Osteocyte (in vitro differentiated cells): Measurements from ENCODE around the gene BORCS6. TPM values are rescaled to one million over a fixed set of nuclear protein-coding genes. Genes with fewer than 3 reads are reported as not detected.

ENCODE experiments used
- DNase-seq: peaks from one replicate; pipeline ENCODE4 v3.0.0; 2021; ENCODE audit warnings: mixed read lengths; ENCODE audit not compliant: unreplicated experiment; ENCODE audit errors: extremely low spot score
- H3K27ac Mint-ChIP-seq: one replicate; pipeline ENCODE4 v1.8.0; 2021; ENCODE audit warnings: mild to moderate bottlenecking, mixed read lengths; ENCODE audit not compliant: unreplicated experiment
- H3K27me3 Mint-ChIP-seq: one replicate; pipeline ENCODE4 v1.8.0; 2021; ENCODE audit warnings: mixed read lengths; ENCODE audit not compliant: unreplicated experiment
- H3K36me3 Mint-ChIP-seq: one replicate; pipeline ENCODE4 v1.8.0; 2021; ENCODE audit warnings: mixed read lengths; ENCODE audit not compliant: unreplicated experiment
- H3K4me1 Mint-ChIP-seq: one replicate; pipeline ENCODE4 v1.8.0; 2021; ENCODE audit warnings: mixed read lengths; ENCODE audit not compliant: unreplicated experiment
- H3K4me3 Mint-ChIP-seq: one replicate; pipeline ENCODE4 v1.8.0; 2021; ENCODE audit warnings: mild to moderate bottlenecking, moderate library complexity, mixed read lengths; ENCODE audit not compliant: unreplicated experiment
- H3K9me3 Mint-ChIP-seq: one replicate; pipeline ENCODE4 v1.8.0; 2021; ENCODE audit warnings: mixed read lengths; ENCODE audit not compliant: unreplicated experiment
- CTCF ChIP-seq: fragments of 200-600 bp; sonication (generic); IDR thresholded peaks from 2 replicates; pipeline ENCODE4 v1.5.0; 2021; ENCODE audit warnings: antibody characterized with exemption, mild to moderate bottlenecking, moderate library complexity
- total RNA-seq: library from RNA; stranded (reverse); gene quantifications from 2 replicates; pipeline ENCODE4 v1.2.1, GENCODE V29; 2021

The BORCS6 gene
- total RNA-seq, 1 donor from 2014 or later, result 6.2 TPM

- no peaks in the 10 kb centered on the region for H3K9me3 Mint-ChIP-seq
- TF ChIP-seq CTCF, result no peak
- H3K27me3 Mint-ChIP-seq, result no peaks in the 10 kb centered on the region
- no peak for DNase-seq
- H3K4me1 Mint-ChIP-seq, result peaks cover 45% of the 10 kb centered on the region
- H3K4me3 Mint-ChIP-seq, result no peak overlapping the region
- H3K27ac Mint-ChIP-seq, result peak overlapping the region; percentile 60
- H3K36me3 Mint-ChIP-seq, result peaks cover 11% of the 10 kb centered on the region
Measured at GRCh38 chr17:8159459-8160223, 30.3 kb downstream of the BORCS6 start.

- Mint-ChIP-seq H3K4me1 (peaks cover 43% of the 10 kb centered on the region), H3K36me3 (peaks cover 11% of the 10 kb centered on the region), H3K27ac (peak overlapping the region; percentile 87), H3K9me3 (no peaks in the 10 kb centered on the region), H3K4me3 (peak overlapping the region; percentile 35), H3K27me3 (no peaks in the 10 kb centered on the region)
- no peak for TF ChIP-seq CTCF
- DNase-seq, result no peak
Measured at GRCh38 chr17:8159032-8159400, 31.0 kb downstream of the BORCS6 start.

DNA sequence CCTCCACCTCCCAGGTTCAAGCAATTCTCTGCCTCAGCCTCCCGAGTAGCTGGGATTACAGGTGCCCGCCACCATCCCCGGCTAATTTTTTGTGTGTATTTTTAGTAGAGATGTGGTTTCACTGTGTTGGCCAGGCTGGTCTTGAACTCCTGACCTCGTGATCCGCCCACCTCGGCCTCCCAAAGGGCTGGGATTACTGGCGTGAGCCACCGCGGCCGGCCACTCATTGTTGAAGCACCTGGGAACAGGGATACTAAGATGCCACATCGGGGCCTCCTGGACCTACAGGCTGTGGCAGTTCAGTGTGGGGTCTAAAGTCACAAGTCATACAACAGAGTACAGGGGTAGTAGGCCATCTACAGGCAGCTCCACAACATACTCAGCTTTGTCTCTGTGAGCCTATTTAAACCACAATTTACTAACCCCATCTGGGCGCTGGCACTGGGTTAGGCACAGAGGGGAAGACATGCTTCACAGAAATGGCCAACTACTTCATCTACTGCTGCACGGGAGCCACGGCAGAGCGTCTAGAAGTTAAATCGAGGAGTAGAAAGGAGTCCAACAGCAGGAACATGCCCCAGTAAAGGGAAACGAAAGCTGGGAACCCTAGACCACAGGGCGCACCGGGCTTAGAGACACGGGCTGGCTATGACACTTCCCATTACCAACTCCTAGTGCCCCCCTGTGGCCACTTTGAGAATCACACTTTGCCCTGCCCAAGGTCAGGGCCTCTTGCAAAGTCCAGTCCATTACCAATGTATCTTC, 31.5 kb downstream of the BORCS6 start:
- DNase-seq, result peak; percentile 96
- peaks cover 43% of the 10 kb centered on the region for H3K4me1 Mint-ChIP-seq
- TF ChIP-seq CTCF, result peak; percentile 88
- peak overlapping the region; percentile 87 for H3K27ac Mint-ChIP-seq
- peaks cover 11% of the 10 kb centered on the region for H3K36me3 Mint-ChIP-seq
- peak overlapping the region; percentile 35 for H3K4me3 Mint-ChIP-seq
- no peaks in the 10 kb centered on the region for H3K9me3 Mint-ChIP-seq
- H3K27me3 Mint-ChIP-seq, result no peaks in the 10 kb centered on the region

DNA sequence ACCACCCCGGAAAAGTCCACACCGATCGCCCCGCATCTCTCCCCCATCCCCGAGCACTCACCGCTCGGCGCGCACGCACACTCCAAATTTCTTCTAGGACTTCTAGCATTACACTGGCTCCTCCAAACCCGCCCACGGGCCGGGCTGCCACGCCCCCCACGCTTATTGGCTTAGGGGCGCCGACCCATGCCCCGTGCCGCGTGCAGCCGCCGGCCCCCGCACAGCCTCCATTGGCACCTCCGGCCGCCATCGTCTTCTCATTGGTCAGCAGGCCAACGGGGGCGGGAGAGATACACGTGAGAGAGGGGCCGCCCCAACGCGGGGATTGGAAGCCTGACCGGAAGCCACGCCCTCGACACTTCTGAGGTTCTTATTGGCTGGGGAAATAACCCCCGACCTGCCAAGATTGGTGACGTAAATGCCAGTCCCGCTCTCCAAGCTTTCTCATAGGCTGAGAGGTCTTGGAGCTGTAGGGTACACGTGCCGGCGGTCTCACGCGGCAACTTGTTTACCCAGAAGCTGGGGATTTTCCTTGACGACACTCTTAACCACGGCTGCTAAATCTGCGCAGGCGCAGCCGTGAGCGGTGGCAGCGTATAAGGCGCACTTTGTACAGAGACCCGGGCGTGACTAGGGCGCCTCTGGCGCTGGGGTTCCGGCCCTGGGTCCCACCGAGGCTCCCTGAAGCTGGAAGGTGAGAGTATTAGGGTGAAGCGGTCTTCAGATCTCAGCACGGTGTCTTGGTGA, 33.6 kb downstream of the BORCS6 start:
- peak; percentile 8 for TF ChIP-seq CTCF
- H3K4me3 Mint-ChIP-seq, result no peak overlapping the region

GRCh38 chr17:8155996-8156245, 34.1 kb downstream of the BORCS6 start:
- Mint-ChIP-seq H3K4me1 (peaks cover 47% of the 10 kb centered on the region), H3K27me3 (no peaks in the 10 kb centered on the region), H3K36me3 (peaks cover 3% of the 10 kb centered on the region), H3K4me3 (no peak overlapping the region), H3K27ac (no peak overlapping the region), H3K9me3 (no peaks in the 10 kb centered on the region)
- no peak for TF ChIP-seq CTCF
- no peak for DNase-seq

More for the DNA sequence above, 33.6 kb downstream of the BORCS6 start:
- peaks cover 7% of the 10 kb centered on the region for H3K36me3 Mint-ChIP-seq
- peaks cover 50% of the 10 kb centered on the region for H3K4me1 Mint-ChIP-seq
- no peaks in the 10 kb centered on the region for H3K9me3 Mint-ChIP-seq
- H3K27ac Mint-ChIP-seq, result no peak overlapping the region
- DNase-seq, result peak; percentile 100
- H3K27me3 Mint-ChIP-seq, result no peaks in the 10 kb centered on the region
